ENCODE results near the gene PPP1R14D. TPM values are rescaled to one million over a fixed set of nuclear protein-coding genes. Genes with fewer than 3 reads are reported as not detected.

PPP1R14D gene
- total RNA-seq, 1 donor from 2014 or later = not detected

DNA sequence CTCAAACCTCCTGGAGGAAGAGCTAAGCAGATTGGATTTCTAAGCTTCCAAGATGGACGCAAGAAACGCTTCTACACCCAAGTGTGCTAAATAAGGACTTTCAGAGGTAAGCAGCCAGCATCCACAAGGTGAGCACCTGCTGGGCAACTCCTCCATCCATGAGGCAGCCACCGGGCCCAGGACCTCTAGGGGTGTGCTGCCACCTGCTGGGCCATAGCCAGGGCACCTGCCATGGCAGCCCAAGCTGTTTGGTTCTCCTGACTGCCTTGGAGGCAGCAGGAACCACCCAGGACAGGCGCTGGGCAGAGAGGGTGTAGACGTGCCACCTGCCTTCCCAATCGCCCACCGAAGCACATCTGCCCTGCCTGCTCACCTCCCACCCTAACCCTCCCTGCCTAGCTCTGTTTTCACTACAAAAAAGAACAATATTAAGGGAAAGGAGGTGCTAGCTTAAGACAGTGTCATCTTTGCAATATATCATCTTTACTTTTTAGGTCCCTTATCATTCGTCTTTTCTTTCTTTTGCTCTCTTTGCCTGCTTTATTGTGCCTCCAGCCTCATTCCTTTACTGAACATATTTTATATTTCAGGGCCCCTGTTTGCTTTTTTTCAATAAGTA, 45.8 kb downstream of the PPP1R14D start:
- DNase-seq = peak; percentile 52

DNA sequence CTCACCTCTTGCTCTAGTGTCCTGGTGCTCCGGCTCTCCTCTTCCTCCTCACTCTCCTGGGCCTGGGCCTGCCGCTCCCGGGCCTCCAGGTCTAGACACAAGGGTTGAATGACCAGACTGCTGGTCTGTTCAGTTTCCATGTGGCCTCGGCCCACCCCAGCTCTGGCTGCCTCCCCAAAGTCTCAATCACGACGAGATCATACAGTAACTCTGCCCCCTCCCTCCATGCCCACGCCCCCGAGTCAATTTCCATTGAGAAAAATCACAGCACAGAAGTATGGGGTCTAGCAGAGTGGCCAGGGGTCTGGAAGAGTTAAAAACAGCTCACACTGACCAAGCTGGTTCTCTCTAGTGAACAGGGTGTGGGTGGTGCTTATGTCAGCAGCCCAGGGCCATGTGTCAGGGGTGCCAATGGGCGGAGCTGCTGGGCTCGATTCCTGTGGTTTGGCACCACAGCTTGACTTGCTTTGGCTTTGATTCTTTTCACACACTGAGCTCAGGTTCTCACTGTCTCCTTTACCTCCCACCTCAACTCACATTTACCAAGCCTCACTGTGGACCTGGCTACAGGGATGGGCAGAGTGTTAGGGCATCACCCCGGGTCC, 51.9 kb downstream of the PPP1R14D start:
- DNase-seq = peak; percentile 24

DNA sequence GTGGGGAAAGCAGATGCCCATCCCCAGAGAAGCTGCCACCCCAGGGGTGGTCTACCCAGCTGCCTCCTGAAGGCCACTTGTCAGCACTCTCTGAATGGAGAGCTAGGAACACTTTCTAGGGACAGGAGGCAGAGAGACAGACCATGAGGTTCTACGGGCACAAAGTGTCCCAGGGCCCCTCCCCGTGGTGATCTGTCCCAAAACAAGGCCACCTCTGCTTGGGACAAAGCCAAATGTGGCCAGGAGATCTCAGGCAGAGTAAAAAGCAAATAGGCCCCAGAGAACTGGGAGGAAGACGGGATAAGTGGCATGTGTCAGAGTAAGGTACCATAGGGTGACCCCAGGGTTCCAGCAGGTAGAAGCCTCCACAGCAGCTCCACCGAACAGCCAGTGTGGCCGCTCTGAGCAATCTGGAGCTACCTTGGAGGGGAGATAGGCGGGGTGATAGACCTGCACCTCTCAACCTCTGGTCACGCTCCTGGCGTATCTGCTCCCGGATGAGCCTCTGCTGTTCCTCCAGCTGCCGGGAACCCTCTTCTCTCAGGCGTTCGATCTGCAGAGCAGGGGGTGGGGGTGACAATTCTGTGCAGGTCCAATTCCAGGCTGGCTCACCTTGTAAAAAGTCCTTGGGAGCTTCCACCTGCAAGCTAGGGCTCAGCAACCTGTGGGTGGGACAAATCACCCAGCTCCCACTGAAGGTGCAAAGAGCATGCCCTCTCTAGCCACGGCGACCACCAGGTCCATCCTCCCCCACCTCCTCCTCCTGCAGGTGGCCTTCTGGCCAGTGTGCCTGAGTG, 52.6 kb downstream of the PPP1R14D start:
- no peak for DNase-seq

DNA sequence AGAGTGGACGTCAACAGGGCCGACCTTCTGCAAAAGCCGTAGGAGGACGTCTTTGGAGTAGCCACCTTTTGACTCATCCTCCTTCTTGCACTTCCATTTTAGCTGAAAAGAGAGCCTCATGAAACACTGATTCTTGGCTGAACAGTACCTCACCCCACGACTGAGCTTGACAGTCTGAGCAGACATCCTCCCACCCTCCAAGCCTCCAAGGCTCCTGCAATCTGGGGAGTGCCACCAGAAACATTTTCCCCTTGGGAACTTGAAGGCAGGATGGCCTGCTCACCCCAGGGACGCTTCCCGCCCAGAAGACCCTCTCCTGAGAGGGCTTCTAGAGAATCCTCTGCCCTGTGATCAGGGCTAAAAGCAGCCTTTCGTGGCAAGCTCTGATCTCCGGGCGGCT, 53.5 kb downstream of the PPP1R14D start:
- DNase-seq = no peak

DNA sequence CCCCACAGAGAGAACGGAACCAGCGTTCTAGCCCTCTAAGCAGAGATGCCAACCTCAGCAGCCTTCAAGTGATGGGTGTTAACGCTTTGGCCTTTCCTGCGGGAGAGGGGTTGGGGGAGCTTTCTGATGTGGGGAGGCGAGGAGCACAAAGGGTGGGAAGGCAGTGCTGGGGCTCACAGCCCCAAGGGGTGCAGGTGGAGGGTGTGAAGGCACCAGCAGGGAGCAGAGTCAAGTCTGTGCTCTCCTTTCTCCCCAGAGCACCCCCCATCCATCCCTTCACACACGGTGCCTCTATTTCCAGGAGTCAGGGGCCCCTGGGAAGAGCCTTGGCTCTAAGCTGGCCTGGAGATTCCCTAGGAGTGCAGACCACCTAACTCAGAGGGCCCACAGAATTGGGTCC, 54.6 kb downstream of the PPP1R14D start:
- no peak for DNase-seq

DNA sequence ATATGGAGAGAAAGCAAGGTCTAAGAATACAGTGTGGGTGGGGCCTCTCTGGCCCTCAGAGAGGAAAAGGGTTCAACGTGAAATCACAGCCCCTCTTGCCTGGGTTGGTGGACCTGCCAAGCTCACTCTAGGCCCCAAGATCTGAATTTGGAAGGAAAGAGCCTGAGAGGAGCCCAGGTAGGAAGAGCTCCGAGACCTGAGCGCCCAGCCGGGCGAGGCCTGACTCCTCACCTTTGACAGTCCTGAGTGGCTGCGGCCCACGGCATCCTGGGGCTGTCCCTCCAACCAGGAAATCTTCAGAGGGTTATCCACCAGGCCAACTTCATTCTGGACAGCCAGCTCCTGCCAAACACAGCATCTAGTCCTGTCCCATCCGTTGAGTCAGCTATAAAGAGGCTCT, 55.0 kb downstream of the PPP1R14D start:
- DNase-seq = no peak

DNA sequence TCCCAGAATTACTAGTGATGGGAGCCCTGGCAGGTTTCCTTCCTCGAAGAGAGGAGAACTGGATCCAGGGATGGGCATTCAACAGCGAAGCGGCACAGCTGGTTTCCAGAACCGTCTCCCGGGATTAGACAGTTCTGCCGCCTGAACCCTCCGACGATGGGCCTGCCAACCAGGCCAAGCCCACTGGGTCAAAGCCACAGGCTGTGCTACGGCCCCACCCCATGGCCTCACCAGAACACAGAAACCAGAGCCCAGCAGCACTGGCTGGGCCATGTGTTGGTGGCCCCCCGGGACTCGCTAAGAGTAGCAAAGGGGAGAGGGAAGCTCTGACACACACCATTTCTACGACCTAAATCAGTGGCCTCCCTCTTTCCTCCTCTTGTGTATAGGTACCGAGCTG, 56.5 kb downstream of the PPP1R14D start:
- no peak for DNase-seq

DNA sequence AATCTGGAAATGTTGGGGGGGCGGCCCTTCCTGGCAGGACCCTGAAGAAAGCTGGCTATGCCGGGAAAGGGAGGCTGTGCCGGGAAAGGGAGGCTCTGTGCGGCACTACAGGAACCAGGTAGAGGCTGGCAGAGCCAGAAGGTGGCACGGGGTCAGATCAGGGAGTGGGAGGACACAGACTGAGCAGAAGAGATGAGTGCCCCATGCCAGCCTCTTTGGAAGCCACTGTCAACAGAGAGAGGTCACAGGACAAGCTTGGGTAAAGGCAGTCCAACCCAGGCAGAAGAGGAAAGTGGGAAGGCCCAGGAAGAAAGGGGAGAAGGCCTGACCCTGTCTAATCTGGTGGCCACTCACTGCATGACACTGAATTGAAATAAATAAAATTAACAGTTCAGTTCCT, 57.3 kb downstream of the PPP1R14D start:
- no peak for DNase-seq

DNA sequence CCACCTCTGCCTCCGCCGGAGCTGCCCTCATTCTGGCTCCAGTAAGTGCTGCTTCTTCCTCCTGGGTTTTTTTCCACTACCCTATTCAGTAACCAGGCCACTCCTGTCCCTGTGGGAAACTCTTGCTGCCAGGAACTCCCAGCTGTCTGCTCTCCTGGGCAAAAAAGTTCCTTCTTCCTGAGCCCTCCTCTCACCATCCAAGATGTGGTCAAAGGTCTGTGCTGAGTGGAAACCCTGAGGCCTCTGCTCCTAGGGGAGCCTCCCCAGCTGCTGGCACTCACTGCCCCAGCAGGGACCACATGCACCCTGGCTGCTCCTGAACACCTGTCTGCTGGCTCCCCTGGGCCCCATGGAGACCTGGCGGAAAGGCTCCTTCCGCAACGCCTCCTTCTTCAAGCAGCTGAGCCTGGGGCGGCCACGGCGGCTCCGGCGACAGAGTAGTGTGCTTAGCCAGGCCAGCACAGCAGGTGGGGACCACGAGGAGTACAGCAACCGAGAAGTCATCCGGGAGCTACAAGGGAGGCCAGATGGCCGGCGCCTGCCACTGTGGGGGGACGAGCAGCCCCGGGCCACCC, 58.3 kb downstream of the PPP1R14D start:
- peak; percentile 53 for DNase-seq

DNA sequence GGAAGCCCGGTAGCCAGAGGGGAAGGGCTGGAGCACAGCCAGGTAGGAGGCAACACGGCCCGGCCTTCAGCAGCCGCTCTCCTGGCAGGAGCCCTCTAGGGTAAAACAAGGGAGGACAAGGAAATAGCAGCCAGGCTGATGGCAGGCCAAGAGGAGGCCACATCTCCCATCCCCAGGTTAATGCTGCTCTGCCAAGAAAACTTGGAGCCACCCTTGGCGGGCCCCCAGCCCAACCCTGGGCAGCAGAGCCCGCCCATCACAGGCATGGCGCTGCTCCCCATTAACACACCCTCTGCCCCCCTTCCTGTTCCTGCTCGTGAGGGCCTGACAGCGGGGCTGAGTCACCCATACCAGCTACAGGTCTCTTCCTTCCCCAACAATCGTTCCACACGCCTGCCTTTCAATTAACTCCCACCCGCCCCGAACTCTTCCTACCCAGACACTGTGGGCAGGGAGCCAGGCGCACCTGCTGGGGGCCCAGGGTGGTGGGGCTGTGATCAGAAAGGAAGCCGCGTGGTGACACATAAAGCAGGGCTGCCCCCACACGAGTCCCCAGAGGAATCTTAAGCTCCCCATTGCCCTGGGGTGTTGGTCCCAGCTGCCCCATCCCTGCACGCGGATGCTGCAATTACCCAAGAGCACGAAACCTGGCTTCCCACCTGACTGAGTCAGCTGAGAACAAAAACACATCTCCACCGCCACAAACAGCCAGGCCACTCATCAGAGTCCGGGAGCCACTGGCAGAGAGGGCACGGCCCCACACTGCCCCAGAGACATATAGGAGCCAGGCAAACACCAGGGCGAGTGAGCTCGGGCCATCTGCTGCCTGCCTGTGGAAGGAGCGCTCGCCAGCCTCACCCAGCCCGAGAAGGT, 59.0 kb downstream of the PPP1R14D start, which contains the start of gene C15orf62:
C15orf62 (plus strand) TSS at position 707 of the 873 bp plus-strand sequence. CDS start 516 bp downstream, outside the sequence.
- peak; percentile 71 for DNase-seq

DNA sequence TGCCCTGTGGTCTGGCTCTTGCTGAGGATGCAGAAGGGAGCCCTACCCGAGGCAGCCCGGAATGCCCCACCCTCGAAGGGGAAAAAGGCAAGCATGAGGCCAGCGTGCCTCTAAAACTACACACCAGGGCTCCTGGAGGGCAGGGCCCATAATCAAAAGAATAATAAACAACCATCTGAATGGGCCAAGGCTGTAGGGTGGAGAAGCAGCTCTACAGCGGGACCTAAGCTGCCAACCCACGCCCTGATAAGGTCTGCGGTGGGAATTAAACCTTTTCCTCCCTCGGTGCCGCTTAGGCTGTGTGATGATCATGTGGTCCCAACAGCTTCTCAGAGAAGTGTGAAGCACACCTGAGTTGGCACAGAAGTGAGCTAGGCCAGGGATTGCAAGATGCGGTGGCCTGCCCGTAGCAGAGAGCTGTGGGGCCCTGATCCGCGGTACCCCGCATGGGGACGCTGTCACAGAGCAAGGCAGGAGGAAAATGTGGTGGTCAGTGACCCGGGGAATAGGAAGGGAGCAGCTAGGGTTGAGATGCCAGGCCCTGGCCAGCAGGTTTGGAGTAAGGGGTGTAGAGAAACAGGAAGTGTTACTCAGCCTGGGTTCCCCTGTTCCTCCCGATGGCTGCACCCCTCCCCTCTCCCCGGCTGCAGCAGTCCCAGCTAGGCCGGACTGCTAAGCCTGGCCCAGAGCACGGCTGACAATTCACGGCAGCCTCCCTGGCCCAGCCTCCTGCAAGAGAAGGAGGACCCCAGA, 59.8 kb downstream of the PPP1R14D start:
- DNase-seq = no peak

DNA sequence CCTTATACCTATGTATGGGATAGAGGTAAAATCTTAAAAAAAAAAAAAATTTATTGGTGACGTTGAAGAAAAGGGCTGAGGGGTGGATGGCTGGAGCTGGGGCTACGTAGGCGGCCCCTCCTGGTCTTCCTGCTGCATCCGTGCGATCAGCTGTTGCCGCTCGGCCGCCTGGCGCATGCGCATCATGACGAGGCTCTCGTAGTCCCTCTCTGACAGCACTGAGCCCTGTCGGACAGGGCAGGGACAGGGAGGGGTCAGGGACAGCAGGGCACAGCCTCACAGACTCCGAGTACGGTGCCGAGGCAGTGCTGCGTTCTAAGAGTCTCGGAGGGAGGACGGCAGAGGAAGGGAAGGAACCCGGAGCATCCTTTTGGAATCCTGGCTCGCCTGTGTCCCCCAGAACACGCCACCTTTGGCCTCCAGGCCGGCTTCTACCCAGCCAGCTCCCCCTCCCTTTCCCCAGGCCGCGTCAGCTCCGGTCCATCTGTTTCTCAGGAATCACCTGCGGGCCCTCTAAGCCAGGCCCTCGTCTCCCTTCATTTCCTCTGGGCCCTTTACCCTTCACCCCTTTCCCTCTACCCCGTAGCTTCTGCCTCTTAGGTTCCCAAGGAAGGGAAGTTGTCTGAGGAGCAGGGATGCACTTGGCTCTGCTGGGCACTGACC, 60.5 kb downstream of the PPP1R14D start:
- no peak for DNase-seq

DNA sequence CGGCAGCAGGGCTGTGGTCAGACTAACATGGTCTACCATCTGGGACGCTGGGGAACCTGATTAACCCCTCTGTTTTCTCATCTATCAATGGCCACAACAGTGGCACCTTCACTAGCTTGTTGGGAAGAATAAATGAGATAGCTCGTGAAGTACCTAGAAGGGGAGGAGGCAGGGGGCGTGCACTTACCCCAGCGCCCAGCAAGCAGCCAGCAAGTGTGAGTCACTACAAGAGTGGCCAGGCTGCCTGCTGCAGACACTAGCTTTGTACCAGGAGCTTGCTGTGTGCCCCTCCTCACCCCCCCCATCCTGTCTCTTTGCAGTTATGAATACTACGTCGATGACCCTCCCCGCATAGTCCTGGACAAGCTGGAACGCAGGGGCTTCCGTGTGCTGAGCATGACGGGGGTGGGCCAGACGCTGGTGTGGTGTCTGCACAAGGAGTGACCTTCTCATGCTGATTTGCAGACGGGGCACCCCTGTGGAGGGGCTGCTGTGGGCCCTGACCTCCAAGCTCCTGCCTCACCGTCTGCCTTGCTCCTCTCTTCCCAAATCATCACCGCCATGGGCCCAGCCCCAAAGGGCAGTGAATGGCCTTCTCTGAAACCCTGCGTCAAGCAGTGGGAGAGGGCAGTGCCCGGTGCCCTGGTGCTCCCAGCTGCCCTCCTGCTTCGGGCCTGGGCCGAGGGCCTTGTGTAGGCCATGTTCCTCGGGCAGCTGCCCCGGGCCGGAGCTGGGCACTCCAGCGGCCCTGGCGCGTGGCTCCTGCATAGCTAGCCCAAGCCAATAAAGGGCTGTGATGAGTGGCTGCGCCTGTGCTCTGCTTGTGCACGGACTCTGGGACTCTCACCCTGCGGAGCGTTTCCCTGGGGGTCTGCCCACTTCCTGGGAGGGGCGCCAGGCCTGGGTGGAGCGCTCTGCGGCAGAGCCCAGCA, 61.3 kb downstream of the PPP1R14D start:
- DNase-seq = no peak

DNA sequence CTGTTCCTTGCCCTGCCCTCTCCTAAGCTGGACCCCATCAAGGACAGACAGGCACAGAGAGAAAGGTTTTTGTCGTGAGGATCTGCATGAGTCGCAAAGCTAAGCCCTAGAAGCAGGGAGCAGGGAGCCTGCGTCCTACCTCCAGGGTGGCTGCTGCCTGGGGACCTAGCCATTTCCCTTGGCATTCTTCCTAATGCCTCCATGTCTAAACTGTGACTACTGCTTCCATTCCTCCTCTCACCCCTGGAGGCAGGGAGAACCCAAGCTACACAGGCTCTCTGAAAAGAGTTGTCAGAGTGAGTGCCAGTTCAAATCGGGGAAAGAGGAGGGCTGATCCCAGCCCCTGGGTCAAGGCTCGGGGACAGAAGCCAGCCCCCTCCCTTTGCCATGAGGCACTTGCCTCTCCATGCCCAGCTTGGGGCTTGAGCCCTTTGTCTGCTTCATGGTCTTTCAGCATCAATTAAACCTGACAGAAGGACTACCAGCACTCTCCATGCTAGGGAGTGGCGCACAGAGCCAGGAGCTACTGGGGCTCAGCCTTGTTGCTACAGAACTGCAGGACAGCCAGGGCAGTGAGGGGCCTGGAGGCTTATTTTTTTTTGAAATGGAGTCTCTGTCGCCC, 62.2 kb downstream of the PPP1R14D start:
- DNase-seq = no peak

Small RNA genes within 50 kb of the gene (small RNA-seq; reads per million reads assigned to genes)
- not detected for gene AC025166.1 (ENCODE audit: low replicate concordance)

Other genes starting within 250 kb of the PPP1R14D start
- gene KNL1, start 234.5 kb downstream of the PPP1R14D start, total RNA-seq = 13.0 TPM
- 9.2 TPM for gene RAD51, start 133.5 kb downstream of the PPP1R14D start, total RNA-seq
- 24.5 TPM for gene RMDN3, start 73.5 kb downstream of the PPP1R14D start, total RNA-seq
- gene GCHFR, start 64.6 kb downstream of the PPP1R14D start, total RNA-seq = 3.3 TPM
- 0.51 TPM for gene C15orf62, start 58.7 kb downstream of the PPP1R14D start, total RNA-seq
- gene ZFYVE19, start 21.6 kb downstream of the PPP1R14D start, total RNA-seq = 25.3 TPM
- gene DNAJC17, start 21.2 kb downstream of the PPP1R14D start, total RNA-seq = 17.3 TPM
- gene SPINT1, start 15.3 kb upstream of the PPP1R14D start, total RNA-seq = 49.2 TPM
- gene RHOV, start 45.5 kb upstream of the PPP1R14D start, total RNA-seq = 11.8 TPM
- 23.8 TPM for gene VPS18, start 65.7 kb upstream of the PPP1R14D start, total RNA-seq
- 22.5 TPM for gene DLL4, start 100.6 kb upstream of the PPP1R14D start, total RNA-seq
- 5.3 TPM for gene CHAC1, start 124.8 kb upstream of the PPP1R14D start, total RNA-seq